ENCODE measurements around the gene ZNF587. TPM values are rescaled to one million over a fixed set of nuclear protein-coding genes. Genes with fewer than 3 reads are reported as not detected.
"Not testable (repeated sequence)": the region's sequence is repeated elsewhere in the genome, so short reads cannot be mapped to it uniquely, and the experiment has no call there.

The ZNF587 gene
- total RNA-seq, 6 experiments from 2014 or later, result 22.6 to 28.6 (median 25.3) TPM

DNA sequence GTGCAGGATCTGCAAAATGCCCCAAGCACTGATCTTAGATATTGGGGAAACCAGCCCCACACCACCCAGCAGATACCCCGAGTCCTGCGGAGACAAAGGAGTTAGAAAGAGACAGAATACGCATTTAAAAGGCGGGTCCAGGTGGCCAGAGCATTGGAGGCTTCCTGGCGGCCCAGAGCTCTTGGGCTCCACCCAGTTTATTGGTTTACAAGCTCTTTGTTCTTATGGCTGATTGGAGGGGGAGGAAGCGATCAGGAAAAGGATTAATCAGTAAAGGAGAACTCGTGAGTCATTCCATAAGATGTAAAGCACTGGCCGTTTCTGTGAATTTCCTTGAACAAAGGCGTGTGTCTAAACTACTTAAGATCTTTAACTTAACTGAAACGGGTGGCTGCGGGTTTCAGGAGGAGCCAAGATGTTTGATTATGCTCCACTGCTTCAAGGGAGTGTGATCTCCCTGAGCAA, 926 bp downstream of the ZNF587 start:
- H3K4me1 Mint-ChIP-seq (ENCODE audit: low read depth), result peaks cover 21% of the 10 kb centered on the region
- DNase-seq, result peak; percentile 42
- H3K36me3 Mint-ChIP-seq (ENCODE audit: low read depth), result peaks cover 50% of the 10 kb centered on the region
- peaks cover 8% of the 10 kb centered on the region for H3K27me3 Mint-ChIP-seq (ENCODE audit: insufficient read depth)
- H3K27ac Mint-ChIP-seq, result peak overlapping the region; percentile 89
- TF ChIP-seq, protein P1, sequence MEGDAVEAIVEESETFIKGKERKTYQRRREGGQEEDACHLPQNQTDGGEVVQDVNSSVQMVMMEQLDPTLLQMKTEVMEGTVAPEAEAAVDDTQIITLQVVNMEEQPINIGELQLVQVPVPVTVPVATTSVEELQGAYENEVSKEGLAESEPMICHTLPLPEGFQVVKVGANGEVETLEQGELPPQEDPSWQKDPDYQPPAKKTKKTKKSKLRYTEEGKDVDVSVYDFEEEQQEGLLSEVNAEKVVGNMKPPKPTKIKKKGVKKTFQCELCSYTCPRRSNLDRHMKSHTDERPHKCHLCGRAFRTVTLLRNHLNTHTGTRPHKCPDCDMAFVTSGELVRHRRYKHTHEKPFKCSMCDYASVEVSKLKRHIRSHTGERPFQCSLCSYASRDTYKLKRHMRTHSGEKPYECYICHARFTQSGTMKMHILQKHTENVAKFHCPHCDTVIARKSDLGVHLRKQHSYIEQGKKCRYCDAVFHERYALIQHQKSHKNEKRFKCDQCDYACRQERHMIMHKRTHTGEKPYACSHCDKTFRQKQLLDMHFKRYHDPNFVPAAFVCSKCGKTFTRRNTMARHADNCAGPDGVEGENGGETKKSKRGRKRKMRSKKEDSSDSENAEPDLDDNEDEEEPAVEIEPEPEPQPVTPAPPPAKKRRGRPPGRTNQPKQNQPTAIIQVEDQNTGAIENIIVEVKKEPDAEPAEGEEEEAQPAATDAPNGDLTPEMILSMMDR (IDR thresholded peaks at IDR 0.05), result no peak
- peak overlapping the region; percentile 100 for H3K4me3 Mint-ChIP-seq
- H3K9me3 Mint-ChIP-seq, result peaks cover 10% of the 10 kb centered on the region

DNA sequence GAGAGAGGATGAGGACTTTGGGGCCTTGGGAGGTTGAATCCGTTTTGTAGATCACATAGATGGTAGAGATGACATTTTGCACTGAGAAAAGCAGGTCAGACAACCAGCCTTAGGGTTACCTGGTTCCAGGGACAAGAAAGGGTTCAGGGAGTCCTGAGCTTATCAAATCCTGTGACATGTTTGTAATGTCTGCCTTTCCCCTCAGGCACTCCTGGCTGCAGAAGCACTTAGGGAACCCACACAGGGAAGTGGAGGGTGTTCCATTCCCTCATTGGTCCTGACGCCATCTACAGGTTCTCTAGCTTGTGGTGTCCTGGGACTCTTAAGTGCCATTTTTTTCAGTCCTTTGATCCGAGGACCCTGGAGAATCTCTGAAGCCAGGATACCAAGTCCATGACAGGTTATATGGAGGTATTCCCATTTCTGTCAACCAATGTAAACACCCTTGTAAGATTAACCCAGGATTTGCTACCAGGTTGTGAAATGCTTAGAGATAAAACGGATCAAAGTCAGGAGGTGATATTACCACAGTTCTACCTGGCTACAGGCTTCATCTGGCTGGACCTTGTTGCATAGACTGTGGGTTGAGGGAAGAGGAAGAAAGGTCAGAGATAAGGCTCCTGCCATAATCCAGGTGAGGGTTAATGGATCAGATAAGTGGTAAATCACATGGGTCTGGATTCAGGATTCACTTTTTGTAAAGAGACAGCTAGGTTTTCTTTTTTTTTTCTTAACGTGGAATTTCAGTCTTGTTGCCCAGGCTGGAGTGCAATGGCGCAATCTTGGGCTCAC, 2.3 kb downstream of the ZNF587 start:
- Mint-ChIP-seq H3K36me3 (ENCODE audit: low read depth) (peaks cover 59% of the 10 kb centered on the region), H3K4me3 (peak overlapping the region; percentile 100), H3K4me1 (ENCODE audit: low read depth) (peaks cover 21% of the 10 kb centered on the region), H3K9me3 (peaks cover 10% of the 10 kb centered on the region)
- H3K27me3 Mint-ChIP-seq (ENCODE audit: insufficient read depth); DNase-seq; H3K27ac Mint-ChIP-seq: not testable (repeated sequence)

DNA sequence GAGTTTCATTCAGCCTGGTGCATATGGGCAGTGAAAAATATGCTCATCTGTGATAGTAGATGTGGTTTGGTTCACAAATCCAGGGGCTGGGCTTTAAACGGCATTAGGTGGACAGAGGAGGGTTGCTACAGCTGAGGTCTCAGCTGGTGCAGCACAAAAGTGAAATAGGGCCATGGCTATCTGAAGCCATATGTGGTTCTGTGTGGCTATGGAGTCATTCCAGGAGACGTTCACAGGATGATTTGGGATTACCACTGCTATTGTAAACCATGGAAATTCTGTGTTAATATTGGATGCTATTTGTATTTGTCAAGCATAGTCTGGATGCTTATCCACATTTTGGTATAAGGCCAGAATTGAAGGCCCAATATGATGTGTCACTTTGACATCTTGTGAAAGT, 4.5 kb downstream of the ZNF587 start:
- not testable (repeated sequence) for H3K27ac Mint-ChIP-seq, DNase-seq, H3K4me3 Mint-ChIP-seq
- H3K36me3 Mint-ChIP-seq (ENCODE audit: low read depth), result peaks cover 76% of the 10 kb centered on the region
- H3K9me3 Mint-ChIP-seq, result peaks cover 16% of the 10 kb centered on the region
- peaks cover 11% of the 10 kb centered on the region for H3K27me3 Mint-ChIP-seq (ENCODE audit: insufficient read depth)
- H3K4me1 Mint-ChIP-seq (ENCODE audit: low read depth), result peaks cover 21% of the 10 kb centered on the region

DNA sequence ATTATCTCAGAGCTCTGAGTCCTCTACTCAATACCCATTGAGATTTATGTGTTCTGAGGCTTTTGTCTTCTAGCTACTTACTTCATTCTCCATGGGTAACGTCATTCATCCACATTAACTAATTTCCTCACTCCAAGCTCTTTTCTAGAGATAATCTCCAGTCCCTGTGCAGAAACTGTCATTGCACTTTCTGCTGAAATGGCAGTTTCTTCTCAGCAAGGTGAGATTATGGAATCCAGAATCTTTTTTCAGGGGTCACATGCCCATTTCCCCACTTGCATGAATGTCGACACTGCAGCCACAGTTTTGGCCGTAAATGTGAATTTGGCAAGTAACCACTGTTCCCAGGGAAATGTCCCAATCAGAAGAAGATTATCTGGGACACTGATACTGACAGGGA, 12.7 kb downstream of the ZNF587 start:
- H3K4me1 Mint-ChIP-seq (ENCODE audit: low read depth); H3K27me3 Mint-ChIP-seq (ENCODE audit: insufficient read depth); DNase-seq; H3K27ac Mint-ChIP-seq; H3K4me3 Mint-ChIP-seq: not testable (repeated sequence)
- peaks cover 69% of the 10 kb centered on the region for H3K9me3 Mint-ChIP-seq
- H3K36me3 Mint-ChIP-seq (ENCODE audit: low read depth), result peaks cover 91% of the 10 kb centered on the region

DNA sequence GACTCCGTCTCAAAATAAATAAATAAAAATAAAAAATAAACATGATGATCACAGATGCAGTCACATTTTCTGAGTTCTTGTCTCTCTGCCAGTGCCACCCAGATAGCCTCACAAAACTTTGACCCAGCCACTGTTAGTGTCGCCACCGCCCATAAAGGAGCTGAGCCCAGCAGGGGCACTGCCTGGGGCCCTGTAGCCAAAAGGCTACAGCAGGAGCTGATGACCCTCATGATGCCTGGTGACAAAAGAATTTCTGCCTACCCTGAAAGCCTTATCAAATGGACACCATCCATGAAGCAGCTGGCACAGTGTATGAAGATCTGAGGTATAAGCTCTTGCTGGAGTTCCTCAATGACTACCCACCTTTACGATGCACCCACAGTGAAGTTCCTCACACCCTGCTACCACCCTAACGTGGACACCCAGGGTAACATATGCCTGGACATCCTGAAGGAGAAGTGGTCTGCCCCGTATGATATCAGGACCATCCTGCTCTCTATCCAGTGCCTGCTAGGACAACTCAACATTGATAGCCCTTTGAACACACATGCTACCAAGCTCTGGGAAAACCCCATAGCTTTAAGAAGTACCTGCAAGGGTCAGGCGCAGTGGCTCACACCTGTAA, 18.3 kb downstream of the ZNF587 start:
- Mint-ChIP-seq H3K36me3 (ENCODE audit: low read depth) (peaks cover 82% of the 10 kb centered on the region), H3K4me1 (ENCODE audit: low read depth) (no peaks in the 10 kb centered on the region), H3K27me3 (ENCODE audit: insufficient read depth) (peaks cover 11% of the 10 kb centered on the region), H3K4me3 (no peak overlapping the region), H3K9me3 (peaks cover 87% of the 10 kb centered on the region), H3K27ac (no peak overlapping the region)
- TF ChIP-seq, protein P1 (IDR thresholded peaks at IDR 0.05), result no peak
- DNase-seq, result no peak

DNA sequence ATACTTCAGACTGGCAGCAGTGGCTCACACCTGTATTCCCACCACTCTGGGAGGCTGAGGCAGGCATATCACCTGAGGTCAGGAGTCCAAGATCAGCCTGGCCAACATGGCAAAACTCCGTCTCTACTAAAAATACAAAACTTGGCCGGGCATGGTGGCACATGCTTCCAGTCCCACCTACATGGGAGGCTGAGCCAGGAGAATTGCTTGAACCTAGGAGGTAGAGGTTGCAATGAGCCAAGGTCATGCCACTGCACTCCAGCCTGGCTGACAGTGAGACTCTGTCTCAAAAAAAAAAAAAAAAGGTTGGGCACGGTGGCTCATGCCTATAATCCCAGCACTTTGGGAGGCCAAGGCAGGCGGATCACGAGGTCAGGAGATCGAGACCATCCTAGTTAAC, 20.0 kb downstream of the ZNF587 start:
- not testable (repeated sequence) for DNase-seq; H3K27ac Mint-ChIP-seq; H3K4me3 Mint-ChIP-seq; H3K4me1 Mint-ChIP-seq (ENCODE audit: low read depth)
- H3K36me3 Mint-ChIP-seq (ENCODE audit: low read depth), result peaks cover 86% of the 10 kb centered on the region
- peaks cover 11% of the 10 kb centered on the region for H3K27me3 Mint-ChIP-seq (ENCODE audit: insufficient read depth)
- peaks cover 95% of the 10 kb centered on the region for H3K9me3 Mint-ChIP-seq

DNA sequence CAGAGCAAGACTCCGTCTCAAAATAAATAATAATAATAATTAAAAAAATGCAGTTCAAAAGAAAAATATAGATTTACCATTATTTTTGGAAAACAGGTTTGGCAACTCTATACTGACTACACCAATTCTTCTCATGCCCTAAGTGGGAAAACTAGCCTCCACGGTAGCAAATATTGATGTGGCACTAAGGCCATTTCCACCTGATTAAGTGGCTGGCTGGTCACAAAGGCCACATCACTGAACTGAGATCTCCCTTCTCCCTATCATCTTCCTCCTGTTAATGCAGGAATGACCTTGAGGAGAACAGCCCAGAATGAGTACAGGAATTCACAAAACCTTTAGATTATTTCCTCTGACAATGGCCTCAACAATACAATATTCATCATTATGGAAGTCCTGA, 20.6 kb downstream of the ZNF587 start:
- Mint-ChIP-seq H3K27me3 (ENCODE audit: insufficient read depth) (peaks cover 11% of the 10 kb centered on the region), H3K4me3 (no peak overlapping the region), H3K9me3 (peaks cover 95% of the 10 kb centered on the region), H3K36me3 (ENCODE audit: low read depth) (peaks cover 83% of the 10 kb centered on the region), H3K4me1 (ENCODE audit: low read depth) (no peaks in the 10 kb centered on the region), H3K27ac (no peak overlapping the region)
- DNase-seq, result no peak
- TF ChIP-seq, protein P1 (IDR thresholded peaks at IDR 0.05), result no peak
